Tibial nerve (tissue), 4 donors: ENCODE measurements around the gene CAMK2B.

Source experiments
- EP300 ChIP-seq, 2 donors: sonication (generic); formaldehyde crosslinking; IDR thresholded peaks; one replicate each; pipeline ENCODE4 v1.6.1; 2017; ENCODE audit warnings: antibody characterized with exemption in 2 of 2, mild to moderate bottlenecking in 1 of 2
- POLR2A ChIP-seq, 2 donors: fragments of 450-650 bp; IDR thresholded peaks; one replicate each; pipeline ENCODE4 v1.6.1; 2017; ENCODE audit warnings: antibody characterized with exemption in 2 of 2, mild to moderate bottlenecking in 2 of 2, moderate library complexity in 2 of 2
- TF ChIP-seq, protein P1 (sequence below), 5 experiments: fragments of 200-600 bp in 3 of 5; fragments of 450-650 bp in 2 of 5; sonication (generic) in 3 of 5; IDR thresholded peaks; one replicate each; pipeline ENCODE4 v1.5.1; 2016 to 2019; ENCODE audit warnings: antibody characterized with exemption in 5 of 5, mild to moderate bottlenecking in 3 of 5, moderate library complexity in 2 of 5

DNA sequence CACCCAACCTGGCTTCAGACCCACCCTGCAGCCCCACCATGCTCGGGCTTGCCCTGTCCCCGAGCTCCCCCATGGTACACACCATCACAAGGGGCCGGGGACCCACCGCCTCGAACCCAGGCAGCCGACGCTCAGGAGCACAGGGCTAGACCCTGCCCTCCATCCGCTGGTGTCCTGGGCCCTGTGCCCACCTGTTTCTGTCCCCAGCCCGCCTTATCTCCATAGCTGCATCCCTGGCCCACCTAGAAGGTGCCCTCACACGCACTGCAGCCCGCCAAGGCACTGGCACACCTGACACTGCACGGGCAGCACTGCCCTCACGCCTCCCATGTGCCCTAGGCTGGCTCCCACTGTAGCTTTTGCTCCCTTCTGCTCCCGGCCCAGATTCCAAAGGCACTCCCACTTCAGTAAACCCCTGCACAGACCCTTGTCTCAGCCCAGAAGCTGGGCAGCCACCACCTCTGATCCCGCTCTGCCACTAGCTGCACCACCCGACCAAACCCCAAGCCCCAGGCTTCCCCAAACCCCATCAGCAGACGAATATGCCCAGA lies 107.5 kb downstream of the CAMK2B start:
- no peak for TF ChIP-seq POLR2A (IDR thresholded peaks at IDR 0.05)
- TF ChIP-seq EP300 (IDR thresholded peaks at IDR 0.05) = no peak
- TF ChIP-seq, protein P1, sequence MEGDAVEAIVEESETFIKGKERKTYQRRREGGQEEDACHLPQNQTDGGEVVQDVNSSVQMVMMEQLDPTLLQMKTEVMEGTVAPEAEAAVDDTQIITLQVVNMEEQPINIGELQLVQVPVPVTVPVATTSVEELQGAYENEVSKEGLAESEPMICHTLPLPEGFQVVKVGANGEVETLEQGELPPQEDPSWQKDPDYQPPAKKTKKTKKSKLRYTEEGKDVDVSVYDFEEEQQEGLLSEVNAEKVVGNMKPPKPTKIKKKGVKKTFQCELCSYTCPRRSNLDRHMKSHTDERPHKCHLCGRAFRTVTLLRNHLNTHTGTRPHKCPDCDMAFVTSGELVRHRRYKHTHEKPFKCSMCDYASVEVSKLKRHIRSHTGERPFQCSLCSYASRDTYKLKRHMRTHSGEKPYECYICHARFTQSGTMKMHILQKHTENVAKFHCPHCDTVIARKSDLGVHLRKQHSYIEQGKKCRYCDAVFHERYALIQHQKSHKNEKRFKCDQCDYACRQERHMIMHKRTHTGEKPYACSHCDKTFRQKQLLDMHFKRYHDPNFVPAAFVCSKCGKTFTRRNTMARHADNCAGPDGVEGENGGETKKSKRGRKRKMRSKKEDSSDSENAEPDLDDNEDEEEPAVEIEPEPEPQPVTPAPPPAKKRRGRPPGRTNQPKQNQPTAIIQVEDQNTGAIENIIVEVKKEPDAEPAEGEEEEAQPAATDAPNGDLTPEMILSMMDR (IDR thresholded peaks at IDR 0.05) = no peak
